MCF 10A (cell line): ENCODE measurements around the gene GRWD1. TPM values are rescaled to one million over a fixed set of nuclear protein-coding genes. Genes with fewer than 3 reads are reported as not detected.

Experiments
- BruUV-seq: library from RNA; stranded (reverse); fragments of 400-500 nt; replicated peaks from 2 replicates; lab custom pipeline; 2021; lab: Mats Ljungman, UMichigan
- CTCF ChIA-PET: fragments of 300-600 bp; sonication (Branson Sonifier 250); formaldehyde crosslinking; extraction: SDS; loops from one replicate; lab custom pipeline; 2021; ENCODE audit warnings: antibody characterized with exemption, inconsistent platforms; lab: Yijun Ruan, JAX
- POLR2A ChIA-PET: fragments of 300-600, 350-650 bp; sonication (Branson Sonifier 250); formaldehyde crosslinking; extraction: SDS; loops from one replicate; lab custom pipeline; 2020; ENCODE audit warnings: antibody characterized with exemption, inconsistent platforms; lab: Yijun Ruan, JAX
- DNase-seq: peaks from one replicate; pipeline ENCODE4 v3.0.0-alpha.2; 2018; ENCODE audit not compliant: unreplicated experiment
- H3K27ac Mint-ChIP-seq: one replicate; pipeline ENCODE4 v1.8.0; 2022; ENCODE audit warnings: mild to moderate bottlenecking, low read depth, mixed read lengths; ENCODE audit not compliant: unreplicated experiment
- H3K27me3 Mint-ChIP-seq: one replicate; pipeline ENCODE4 v1.8.0; 2022; ENCODE audit warnings: mixed read lengths; ENCODE audit not compliant: insufficient read depth, unreplicated experiment
- H3K36me3 Mint-ChIP-seq: one replicate; pipeline ENCODE4 v1.8.0; 2022; ENCODE audit warnings: mild to moderate bottlenecking, moderate library complexity, mixed read lengths; ENCODE audit not compliant: insufficient read depth, unreplicated experiment
- H3K4me1 Mint-ChIP-seq: one replicate; pipeline ENCODE4 v1.8.0; 2022; ENCODE audit warnings: mixed read lengths; ENCODE audit not compliant: insufficient read depth, unreplicated experiment
- H3K4me3 Mint-ChIP-seq: one replicate; pipeline ENCODE4 v1.8.0; 2022; ENCODE audit warnings: mild to moderate bottlenecking, moderate library complexity, mixed read lengths; ENCODE audit not compliant: unreplicated experiment
- H3K9me3 Mint-ChIP-seq: one replicate; pipeline ENCODE4 v1.8.0; 2022; ENCODE audit warnings: mixed read lengths; ENCODE audit not compliant: unreplicated experiment
- CTCF ChIP-seq: fragments of 200-600 bp; IDR thresholded peaks from one replicate; pipeline ENCODE4 v1.8.0; 2022; ENCODE audit warnings: antibody characterized with exemption, mild to moderate bottlenecking; ENCODE audit not compliant: unreplicated experiment
- intact Hi-C: fragments of 100-400 bp; cut with micrococcal nuclease; formaldehyde crosslinking; loops from 2 replicates; pipeline ENCODE4 v1.14.1; 2022
- total RNA-seq: library from RNA; stranded (reverse); gene quantifications from 2 replicates; pipeline ENCODE4 v1.2.3, GENCODE V29; 2022

GRWD1 gene
- total RNA-seq, 1 experiment from 2014 or later: 55.8 TPM

GRCh38 chr19:48478339-48479256, 32.8 kb downstream of the GRWD1 start:
- H3K36me3 Mint-ChIP-seq: peaks cover 66% of the 10 kb centered on the region
- H3K9me3 Mint-ChIP-seq: no peaks in the 10 kb centered on the region
- CTCF ChIA-PET: interaction anchor here (1.4 kb wide), 1 partner anchor 11 kb away, joined by 3 read pairs; no protein-coding TSS in a partner anchor
- no peaks in the 10 kb centered on the region for H3K27me3 Mint-ChIP-seq
- intact Hi-C loops: no loop called here
- no TSS peak for BruUV-seq
- H3K4me3 Mint-ChIP-seq: no peak overlapping the region
- peaks cover 6% of the 10 kb centered on the region for H3K4me1 Mint-ChIP-seq
- DNase-seq: no peak
- POLR2A ChIA-PET: interaction anchor here (1.2 kb wide), 1 partner anchor 9 kb away, joined by 3 read pairs; no protein-coding TSS in a partner anchor
- TF ChIP-seq CTCF: no peak
- no peak overlapping the region for H3K27ac Mint-ChIP-seq

GRCh38 chr19:48479686-48480085, 33.9 kb downstream of the GRWD1 start:
- ChIA-PET POLR2A (interaction anchor here (1.0 to 1.2 kb wide), 2 partner anchors 8 to 10 kb away, joined by 3 read pairs; no protein-coding TSS in a partner anchor), CTCF (interaction anchor here (1.4 kb wide), 1 partner anchor 10 kb away, joined by 3 read pairs; no protein-coding TSS in a partner anchor)
- H3K4me1 Mint-ChIP-seq: peaks cover 13% of the 10 kb centered on the region
- H3K4me3 Mint-ChIP-seq: no peak overlapping the region
- intact Hi-C loops: no loop called here
- no peak for TF ChIP-seq CTCF
- BruUV-seq: no TSS peak
- H3K27ac Mint-ChIP-seq: no peak overlapping the region
- no peak for DNase-seq
- no peaks in the 10 kb centered on the region for H3K27me3 Mint-ChIP-seq
- peaks cover 69% of the 10 kb centered on the region for H3K36me3 Mint-ChIP-seq
- no peaks in the 10 kb centered on the region for H3K9me3 Mint-ChIP-seq

- no peak overlapping the region for H3K27ac Mint-ChIP-seq
- no peak for DNase-seq
- peaks cover 65% of the 10 kb centered on the region for H3K36me3 Mint-ChIP-seq
- ChIA-PET POLR2A (interaction anchor here (1.0 kb wide), 1 partner anchor 9 kb away, joined by 3 read pairs; no protein-coding TSS in a partner anchor), CTCF (interaction anchor here (1.4 kb wide), 1 partner anchor 9 kb away, joined by 3 read pairs; no protein-coding TSS in a partner anchor)
- peaks cover 13% of the 10 kb centered on the region for H3K4me1 Mint-ChIP-seq
- no peaks in the 10 kb centered on the region for H3K9me3 Mint-ChIP-seq
- no TSS peak for BruUV-seq
- intact Hi-C loops: no loop called here
- no peak for TF ChIP-seq CTCF
- H3K4me3 Mint-ChIP-seq: no peak overlapping the region
- no peaks in the 10 kb centered on the region for H3K27me3 Mint-ChIP-seq
Observed at GRCh38 chr19:48480183-48480557, 34.4 kb downstream of the GRWD1 start.
